PC-9 (cell line): Measurements from ENCODE around the gene ZNF586. TPM values are rescaled to one million over a fixed set of nuclear protein-coding genes. Genes with fewer than 3 reads are reported as not detected.

ENCODE experiments used
- BruUV-seq: library from RNA; stranded (reverse); fragments of 400-500 nt; replicated peaks from 2 replicates; lab custom pipeline; 2021; lab: Mats Ljungman, UMichigan
- CTCF ChIA-PET: fragments of 300-600 bp; sonication (Branson Sonifier 250); formaldehyde crosslinking; loops from one replicate; lab custom pipeline; 2022; ENCODE audit warnings: antibody characterized with exemption; lab: Charles Lee
- POLR2A ChIA-PET: fragments of 300-600 bp; sonication (Branson Sonifier 250); formaldehyde crosslinking; loops from one replicate; lab custom pipeline; 2022; ENCODE audit warnings: antibody characterized with exemption; ENCODE audit not compliant: unreplicated experiment; lab: Charles Lee
- DNase-seq, 2 experiments: peaks; one replicate each; pipeline versions ENCODE4 v3.0.0 to v3.0.0-alpha.2; 2015 to 2022; ENCODE audit warnings: mixed read lengths in 1 of 2
- H2AFZ ChIP-seq: fragments of 200-600 bp; sonication (generic); 2 replicates; pipeline ENCODE4 v1.8.1; 2017; ENCODE audit warnings: antibody characterized with exemption
- H3F3A ChIP-seq: fragments of 200-600 bp; sonication (generic); 2 replicates; pipeline ENCODE4 v1.8.1; 2017; ENCODE audit warnings: antibody characterized with exemption, mild to moderate bottlenecking, low read depth; ENCODE audit not compliant: insufficient read depth
- H3K27ac ChIP-seq: fragments of 200-600 bp; sonication (generic); 2 replicates; pipeline ENCODE4 v1.6.1; 2016; ENCODE audit warnings: mixed run types
- H3K27me3 ChIP-seq: fragments of 200-600 bp; sonication (generic); 2 replicates; pipeline ENCODE4 v1.6.1; 2016; ENCODE audit warnings: low read depth, mixed run types; ENCODE audit not compliant: insufficient read depth
- H3K36me3 ChIP-seq: fragments of 200-600 bp; sonication (generic); 2 replicates; pipeline ENCODE4 v1.6.1; 2016; ENCODE audit warnings: low read depth, mixed run types
- H3K4me1 ChIP-seq: fragments of 200-600 bp; sonication (generic); replicated peaks from 2 replicates; pipeline ENCODE4 v1.6.1; 2016; ENCODE audit warnings: mixed run types; ENCODE audit not compliant: insufficient read depth
- H3K4me2 ChIP-seq: fragments of 200-600 bp; sonication (generic); 2 replicates; pipeline ENCODE4 v1.6.1; 2017; ENCODE audit warnings: mixed run types
- H3K4me3 ChIP-seq: fragments of 200-600 bp; sonication (generic); 2 replicates; pipeline ENCODE4 v1.6.1; 2016; ENCODE audit warnings: mixed run types
- H3K79me2 ChIP-seq: fragments of 200-600 bp; sonication (generic); 2 replicates; pipeline ENCODE4 v1.6.1; 2017; ENCODE audit warnings: low read depth, mixed run types
- H3K9me2 ChIP-seq: fragments of 200-600 bp; sonication (generic); 2 replicates; pipeline ENCODE4 v1.8.1; 2017; ENCODE audit warnings: mild to moderate bottlenecking; ENCODE audit not compliant: insufficient read depth
- H3K9me3 ChIP-seq: fragments of 200-600 bp; sonication (generic); 2 replicates; pipeline ENCODE4 v1.8.1; 2016; ENCODE audit warnings: low read depth; ENCODE audit not compliant: insufficient read depth
- H4K20me1 ChIP-seq: fragments of 200-600 bp; sonication (generic); 2 replicates; pipeline ENCODE4 v1.8.1; 2017; ENCODE audit not compliant: insufficient read depth
- EZH2 ChIP-seq: fragments of 200-600 bp; sonication (generic); IDR thresholded peaks from 2 replicates; pipeline ENCODE4 v1.8.0; 2017; ENCODE audit warnings: antibody characterized with exemption, low read depth
- intact Hi-C: fragments of 100-400 bp; cut with micrococcal nuclease; formaldehyde crosslinking; loops from one replicate; pipeline ENCODE4 v1.10.0; 2022; ENCODE audit not compliant: unreplicated experiment
- total RNA-seq: library from RNA; stranded (reverse); gene quantifications from 2 replicates; pipeline ENCODE4 v1.2.3, GENCODE V29; 2021
- TF ChIP-seq, protein P1 (sequence below): fragments of 200-600 bp; sonication (generic); conservative IDR thresholded peaks from 2 replicates; pipeline ENCODE4 v1.6.1; 2017; ENCODE audit warnings: mixed run types, antibody characterized with exemption, mild to moderate bottlenecking, moderate library complexity

Gene ZNF586
- total RNA-seq, 1 experiment from 2014 or later = 21.3 TPM

DNA sequence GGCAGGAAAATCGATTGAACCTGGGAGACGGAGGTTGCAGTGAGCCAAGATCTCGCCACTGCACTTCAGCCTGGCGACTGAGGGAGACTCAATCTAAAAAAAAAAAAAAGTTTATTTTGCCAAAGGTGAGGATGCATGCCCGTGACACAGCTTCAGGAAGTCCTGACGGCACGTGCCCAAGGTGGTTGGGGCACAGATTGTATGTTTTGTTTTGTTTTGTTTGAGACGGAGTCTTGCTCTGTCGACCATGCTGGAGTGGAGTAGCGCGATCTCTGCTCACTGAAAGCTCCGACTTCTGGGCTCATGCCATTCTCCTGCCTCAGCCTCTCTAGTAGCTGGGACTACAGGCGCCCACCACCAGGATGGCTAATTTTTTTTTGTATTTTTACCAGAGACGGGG, 48.5 kb downstream of the ZNF586 start:
- TF ChIP-seq EZH2 = no peak
- TF ChIP-seq, protein P1, sequence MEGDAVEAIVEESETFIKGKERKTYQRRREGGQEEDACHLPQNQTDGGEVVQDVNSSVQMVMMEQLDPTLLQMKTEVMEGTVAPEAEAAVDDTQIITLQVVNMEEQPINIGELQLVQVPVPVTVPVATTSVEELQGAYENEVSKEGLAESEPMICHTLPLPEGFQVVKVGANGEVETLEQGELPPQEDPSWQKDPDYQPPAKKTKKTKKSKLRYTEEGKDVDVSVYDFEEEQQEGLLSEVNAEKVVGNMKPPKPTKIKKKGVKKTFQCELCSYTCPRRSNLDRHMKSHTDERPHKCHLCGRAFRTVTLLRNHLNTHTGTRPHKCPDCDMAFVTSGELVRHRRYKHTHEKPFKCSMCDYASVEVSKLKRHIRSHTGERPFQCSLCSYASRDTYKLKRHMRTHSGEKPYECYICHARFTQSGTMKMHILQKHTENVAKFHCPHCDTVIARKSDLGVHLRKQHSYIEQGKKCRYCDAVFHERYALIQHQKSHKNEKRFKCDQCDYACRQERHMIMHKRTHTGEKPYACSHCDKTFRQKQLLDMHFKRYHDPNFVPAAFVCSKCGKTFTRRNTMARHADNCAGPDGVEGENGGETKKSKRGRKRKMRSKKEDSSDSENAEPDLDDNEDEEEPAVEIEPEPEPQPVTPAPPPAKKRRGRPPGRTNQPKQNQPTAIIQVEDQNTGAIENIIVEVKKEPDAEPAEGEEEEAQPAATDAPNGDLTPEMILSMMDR = no peak
- Histone ChIP-seq H3K4me2 (peak overlapping the region; percentile 94; the same call in 1 of the 2 replicates), H3K4me3 (no peak overlapping the region), H2AFZ (no peak overlapping the region), H3K79me2 (peaks cover 45% of the 10 kb centered on the region), H4K20me1 (no peaks in the 10 kb centered on the region; the same call in 1 of the 2 replicates), H3K27me3 (no peaks in the 10 kb centered on the region), H3K4me1 (peaks cover 30% of the 10 kb centered on the region), H3K36me3 (peaks cover 16% of the 10 kb centered on the region), H3K27ac (no peak overlapping the region), H3K9me3 (no peaks in the 10 kb centered on the region), H3K9me2 (no peaks in the 10 kb centered on the region), H3F3A (peaks cover 4% of the 10 kb centered on the region; the same call in 1 of the 2 replicates)
- no TSS peak for BruUV-seq
- intact Hi-C loops = loop anchor here (5.0 kb wide), 1 partner anchor 136 kb away; the partner anchor contains the start of gene ZNF551
- CTCF ChIA-PET = no interaction called here
- POLR2A ChIA-PET = no interaction called here
- DNase-seq = no peak

DNA sequence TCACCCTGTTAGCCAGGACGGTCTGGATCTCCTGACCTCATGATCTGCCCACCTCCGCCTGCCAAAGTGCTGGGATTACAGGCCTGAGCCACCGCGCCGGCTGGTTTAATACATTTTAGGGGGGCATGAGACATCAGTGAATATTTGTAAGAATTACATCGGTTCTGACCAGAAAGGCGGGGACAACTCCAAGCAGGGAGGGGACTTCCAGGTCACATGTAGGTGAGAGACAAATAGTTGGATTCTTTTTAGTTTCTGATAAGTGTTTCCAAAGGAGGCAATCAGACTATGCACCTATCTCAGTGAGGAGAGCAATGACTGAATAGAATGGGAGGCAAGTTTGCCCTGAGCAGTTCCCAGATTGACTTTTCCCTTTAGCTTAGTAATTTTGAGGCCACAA, 48.9 kb downstream of the ZNF586 start:
- peaks cover 4% of the 10 kb centered on the region; the same call in 1 of the 2 replicates for H3F3A ChIP-seq
- H3K79me2 ChIP-seq = peaks cover 48% of the 10 kb centered on the region
- peak overlapping the region; percentile 56; the same call in 1 of the 2 replicates for H3K27ac ChIP-seq
- peaks cover 30% of the 10 kb centered on the region for H3K4me1 ChIP-seq
- H3K4me3 ChIP-seq = peak overlapping the region; percentile 82; the same call in 1 of the 2 replicates
- H3K9me2 ChIP-seq = no peaks in the 10 kb centered on the region
- TF ChIP-seq, protein P1 = no peak
- TF ChIP-seq EZH2 = no peak
- H3K9me3 ChIP-seq = no peaks in the 10 kb centered on the region
- H3K27me3 ChIP-seq = no peaks in the 10 kb centered on the region
- intact Hi-C loops = loop anchor here (5.0 kb wide), 1 partner anchor 136 kb away; the partner anchor contains the start of gene ZNF551
- BruUV-seq = TSS peak; percentile 9
- H3K4me2 ChIP-seq = peak overlapping the region; percentile 94
- no peaks in the 10 kb centered on the region; the same call in 1 of the 2 replicates for H4K20me1 ChIP-seq
- H2AFZ ChIP-seq = peak overlapping the region; percentile 48
- peaks cover 15% of the 10 kb centered on the region for H3K36me3 ChIP-seq
- DNase-seq = no peak
- ChIA-PET POLR2A (no interaction called here), CTCF (no interaction called here)

DNA sequence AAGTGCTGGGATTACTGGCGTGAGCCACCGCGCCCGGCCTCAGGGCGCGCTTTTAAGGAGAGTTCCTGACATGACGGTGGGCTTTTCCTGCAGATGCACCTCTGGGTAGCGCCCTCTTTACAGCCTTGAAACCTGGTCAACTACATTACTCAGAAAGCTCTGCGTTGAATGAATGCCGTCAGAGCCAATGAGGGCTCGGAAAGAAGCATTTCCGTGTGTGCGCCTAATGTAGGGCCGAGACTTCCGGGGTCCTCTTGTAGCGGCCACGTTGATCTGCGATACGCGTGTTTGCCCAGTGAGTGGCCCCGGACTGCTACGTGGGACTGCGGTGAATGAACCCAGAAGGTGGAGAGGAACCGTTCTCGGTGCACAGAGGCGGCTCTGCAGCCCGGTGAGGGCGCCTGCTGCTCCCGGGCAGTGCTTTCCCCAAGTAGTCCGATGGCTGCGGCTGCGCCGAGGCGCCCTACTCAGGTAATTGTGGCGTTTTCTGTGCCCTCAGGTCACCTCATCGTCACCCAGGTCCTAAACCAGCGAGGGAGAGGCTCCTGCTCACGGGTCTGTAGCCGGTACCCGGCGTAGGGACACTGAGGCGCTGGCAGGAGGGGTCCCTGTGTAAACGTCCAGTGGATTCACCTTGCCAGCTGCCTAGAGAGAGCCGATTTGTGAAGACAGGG, 50.1 kb downstream of the ZNF586 start:
- peak overlapping the region; percentile 94 for H3K4me2 ChIP-seq
- peaks cover 4% of the 10 kb centered on the region; the same call in 1 of the 2 replicates for H3F3A ChIP-seq
- peaks cover 7% of the 10 kb centered on the region for H4K20me1 ChIP-seq
- peak overlapping the region; percentile 82 for H2AFZ ChIP-seq
- ChIA-PET CTCF (interaction anchor here (0.6 kb wide), 1 partner anchor 18 kb away, joined by 5 read pairs; no protein-coding TSS in a partner anchor), POLR2A (interaction anchor here (0.6 to 1.3 kb wide), 9 partner anchors 16 to 408 kb away, joined by 3 to 28 read pairs (median 8); partner anchors contain the start of genes ZNF274 and ZNF417)
- H3K9me2 ChIP-seq = no peaks in the 10 kb centered on the region
- peak overlapping the region; percentile 82 for H3K4me3 ChIP-seq
- peaks cover 23% of the 10 kb centered on the region for H3K4me1 ChIP-seq
- H3K27me3 ChIP-seq = no peaks in the 10 kb centered on the region
- H3K27ac ChIP-seq = peak overlapping the region; percentile 56
- peaks cover 15% of the 10 kb centered on the region for H3K36me3 ChIP-seq
- BruUV-seq = TSS peak; percentile 35
- H3K79me2 ChIP-seq = peaks cover 49% of the 10 kb centered on the region
- no peaks in the 10 kb centered on the region for H3K9me3 ChIP-seq
- TF ChIP-seq, protein P1 = no peak; the same call in 1 of the 2 replicates
- no peak for TF ChIP-seq EZH2
- intact Hi-C loops = loop anchor here (1.0 to 5.0 kb wide), 2 partner anchors 73 to 137 kb away; partner anchors contain the start of genes ZNF551 and ZNF776
- peak; percentile 87 to 97 for DNase-seq
